HepG2 (cell line): Measurements from ENCODE around the gene LIPE. TPM values are rescaled to one million over a fixed set of nuclear protein-coding genes. Genes with fewer than 3 reads are reported as not detected.

Experiments used
- ATAC-seq: fragments of 200-7000 bp; cut with Tn5 transposase; 3 replicates; pipeline ENCODE4 v1.9.1; 2020; ENCODE audit warnings: mild to moderate bottlenecking, moderate library complexity
- BruUV-seq: library from RNA; stranded (reverse); fragments of 400-500 nt; replicated peaks from 2 replicates; lab custom pipeline; 2021; lab: Mats Ljungman, UMichigan
- CTCF ChIA-PET: fragments of 300-600 bp; formaldehyde crosslinking; extraction: SDS; loops from one replicate; lab custom pipeline; 2021; ENCODE audit warnings: low total read pairs, inconsistent platforms, low intra/inter-chr PET ratio; lab: Yijun Ruan, JAX
- POLR2A ChIA-PET: fragments of 350-600 bp; sonication (Branson Sonifier 250); formaldehyde crosslinking; loops from one replicate; lab custom pipeline; 2020; ENCODE audit warnings: antibody characterized with exemption, inconsistent platforms; lab: Yijun Ruan, JAX
- DNase-seq: peaks from one replicate; pipeline ENCODE4 v3.0.0-alpha.2; 2015; ENCODE audit warnings: low spot score
- FAIRE-seq: peaks from 3 replicates; lab custom pipeline; 2011; peaks lifted over from hg19 to GRCh38; lab: Jason Lieb, UNC
- H2AFZ ChIP-seq: one replicate; pipeline ENCODE4 v1.6.1; 2011; ENCODE audit warnings: low read length, inconsistent platforms
- H3K27ac ChIP-seq: fragments of 300-600 bp; 3 replicates; pipeline ENCODE4 v1.8.0; 2011; ENCODE audit warnings: mixed run types, mild to moderate bottlenecking, mixed read lengths, low read length, inconsistent platforms; ENCODE audit not compliant: insufficient read depth; ENCODE audit errors: extremely low read length
- H3K27me3 ChIP-seq, 2 experiments: fragments of 200-600 bp in 1 of 2; 2 replicates in 1 of 2; 3 replicates in 1 of 2; pipeline versions ENCODE4 v1.6.0 to v1.8.0; 2011; ENCODE audit warnings: low read length in 2 of 2, mild to moderate bottlenecking in 2 of 2, moderate library complexity in 2 of 2, inconsistent platforms in 1 of 2; ENCODE audit not compliant: insufficient read depth in 2 of 2, control insufficient read depth in 1 of 2
- H3K36me3 ChIP-seq, 2 experiments: fragments of 200-600 bp in 1 of 2; replicated peaks in 1 of 2; 2 replicates in 1 of 2; 3 replicates in 1 of 2; pipeline versions ENCODE4 v1.5.1 to v1.8.0; 2011; ENCODE audit warnings: low read length in 2 of 2, inconsistent platforms in 1 of 2; ENCODE audit not compliant: insufficient read depth in 2 of 2, control insufficient read depth in 1 of 2
- H3K4me1 ChIP-seq: 2 replicates; pipeline ENCODE4 v1.5.1; 2012; ENCODE audit warnings: low read length, inconsistent platforms; ENCODE audit not compliant: insufficient read depth
- H3K4me2 ChIP-seq: 2 replicates; pipeline ENCODE4 v1.6.0; 2011; ENCODE audit warnings: low read depth, low read length, inconsistent platforms
- H3K4me3 ChIP-seq, 3 experiments: fragments of 200-600 bp in 1 of 3; sonication (generic), shearing (Covaris generic) in 1 of 3; replicated peaks in 1 of 3; 2 replicates each; pipeline ENCODE4 v1.5.1; 2011 to 2016; ENCODE audit warnings: low read length in 3 of 3, inconsistent platforms in 2 of 3, low read depth in 2 of 3, mild to moderate bottlenecking in 2 of 3, control low read depth in 1 of 3, mixed read lengths in 1 of 3; ENCODE audit not compliant: insufficient read depth in 1 of 3
- H3K79me2 ChIP-seq: one replicate; pipeline ENCODE4 v1.6.1; 2011; ENCODE audit warnings: low read length, inconsistent platforms; ENCODE audit not compliant: insufficient read depth
- H3K9ac ChIP-seq: 2 replicates; pipeline ENCODE4 v1.6.0; 2011; ENCODE audit warnings: mild to moderate bottlenecking, low read depth, low read length, inconsistent platforms; ENCODE audit not compliant: insufficient read depth
- H3K9me3 ChIP-seq: 2 replicates; pipeline ENCODE4 v1.5.1; 2012; ENCODE audit warnings: mild to moderate bottlenecking, low read length
- H4K20me1 ChIP-seq: 2 replicates; pipeline ENCODE4 v1.6.0; 2011; ENCODE audit warnings: inconsistent platforms, mild to moderate bottlenecking, low read length, moderate library complexity; ENCODE audit not compliant: insufficient read depth
- CENPX ChIP-seq: sonication (generic); formaldehyde crosslinking; IDR thresholded peaks from 2 replicates; pipeline ENCODE4 v1.9.0; 2021; ENCODE audit warnings: mild to moderate bottlenecking, missing genetic modification reagents, moderate library complexity
- DRAP1 ChIP-seq: IDR thresholded peaks from 2 replicates; pipeline ENCODE4 v1.6.1; 2016; ENCODE audit warnings: missing genetic modification reagents, missing compliant biosample characterization
- HDAC1 ChIP-seq: sonication (generic); formaldehyde crosslinking; IDR thresholded peaks from 2 replicates; pipeline ENCODE4 v1.5.1; 2020; ENCODE audit warnings: mild to moderate bottlenecking, missing genetic modification reagents
- MTERF4 ChIP-seq: sonication (generic); formaldehyde crosslinking; IDR thresholded peaks from 2 replicates; pipeline ENCODE4 v1.8.0; 2023; ENCODE audit warnings: mild to moderate bottlenecking, missing genetic modification reagents
- PAXIP1 ChIP-seq: sonication (generic); formaldehyde crosslinking; conservative IDR thresholded peaks from 2 replicates; pipeline ENCODE4 v1.4.0; 2020; ENCODE audit warnings: mild to moderate bottlenecking, missing genetic modification reagents, moderate library complexity
- PCBP2 ChIP-seq: fragments of 200-400 bp; formaldehyde crosslinking; optimal IDR thresholded peaks from 2 replicates; pipeline ENCODE3; 2018; ENCODE audit warnings: low read length, low read depth; ENCODE audit not compliant: poor library complexity, severe bottlenecking
- PREB ChIP-seq: sonication (generic); formaldehyde crosslinking; IDR thresholded peaks from 2 replicates; pipeline ENCODE4 v1.4.0; 2020; ENCODE audit warnings: missing genetic modification reagents
- RBM39 ChIP-seq: fragments of 200-400 bp; formaldehyde crosslinking; IDR thresholded peaks from one replicate; pipeline ENCODE4 v1.6.1; 2018; ENCODE audit warnings: antibody characterized with exemption, mild to moderate bottlenecking, low read depth, low read length; ENCODE audit not compliant: poor library complexity, severe bottlenecking
- TFAP4 ChIP-seq: sonication (generic); IDR thresholded peaks from 2 replicates; pipeline ENCODE4 v1.6.1; 2016; ENCODE audit warnings: low read depth, borderline replicate concordance
- ZBTB8A ChIP-seq: sonication (generic); formaldehyde crosslinking; IDR thresholded peaks from 2 replicates; pipeline ENCODE4 v1.4.0; 2020; ENCODE audit warnings: mild to moderate bottlenecking, low read depth, missing genetic modification reagents, borderline replicate concordance
- ZNF101 ChIP-seq: sonication (generic); formaldehyde crosslinking; IDR thresholded peaks from 2 replicates; pipeline ENCODE4 v1.4.0; 2020; ENCODE audit warnings: mild to moderate bottlenecking, low read depth, missing genetic modification reagents, borderline replicate concordance
- ZNF414 ChIP-seq: sonication (generic); formaldehyde crosslinking; IDR thresholded peaks from 2 replicates; pipeline ENCODE4 v1.5.0; 2020; ENCODE audit warnings: missing genetic modification reagents
- ZNF460 ChIP-seq: sonication (generic); formaldehyde crosslinking; IDR thresholded peaks from 2 replicates; pipeline ENCODE4 v1.5.1; 2020; ENCODE audit warnings: missing genetic modification reagents, mild to moderate bottlenecking, borderline replicate concordance
- ZNF749 ChIP-seq: sonication (generic); formaldehyde crosslinking; IDR thresholded peaks from 2 replicates; pipeline ENCODE4 v1.8.0; 2022; ENCODE audit warnings: mild to moderate bottlenecking, missing genetic modification reagents, moderate library complexity, borderline replicate concordance
- ZSCAN21 ChIP-seq: sonication (generic); formaldehyde crosslinking; IDR thresholded peaks from 2 replicates; pipeline ENCODE4 v1.8.0; 2022; ENCODE audit warnings: mild to moderate bottlenecking, missing genetic modification reagents, moderate library complexity, borderline replicate concordance
- WGBS: methylation state at CpG from one replicate; pipeline ENCODE4 v1.1.6; 2017; ENCODE audit warnings: low lambda C conversion rate; 5-methylcytosine and 5-hydroxymethylcytosine counted together
- in situ Hi-C: cut with HindIII; loops from 2 replicates; pipeline ENCODE4 v1.10.0; 2017; ENCODE audit warnings: low pct_unique_long_range_greater_than_20kb; ENCODE audit not compliant: extremely low pct_ligation_motif_present
- intact Hi-C: fragments of 100-400 bp; cut with micrococcal nuclease; formaldehyde crosslinking; loops from one replicate; pipeline ENCODE4 v1.10.0; 2022; ENCODE audit not compliant: unreplicated experiment
- polyA plus RNA-seq, 8 experiments: library from polyadenylated mRNA; depleted of rRNA in 3 of 8; stranded (reverse) in 7 of 8; unstranded in 1 of 8; fragments of >200 nt; fragmentation: Illumina TruSeq in 4 of 8; extraction: Trizol in 4 of 8; gene quantifications; 2 replicates each; pipeline versions ENCODE4 v1.2.1 to v1.2.3, GENCODE V29; 2011 to 2016; ENCODE audit warnings: low read depth in 4 of 8, missing spikeins in 1 of 8, mixed read lengths in 1 of 8; ENCODE audit not compliant: insufficient read depth in 1 of 8
- total RNA-seq, 5 experiments: library from RNA; depleted of rRNA; stranded (reverse); fragments of >200 nt; fragmentation: Illumina TruSeq; extraction: Trizol; gene quantifications; 2 replicates each; pipeline ENCODE4 v1.2.3, GENCODE V29; 2016; ENCODE audit warnings: low read depth in 1 of 5

LIPE gene
- total and polyA plus RNA-seq, 2 of the 13 experiments (the other 11 are each of a cell fraction or from before 2014, with no cell fraction given): not detected

GRCh38 chr19:42356686-42357085 is 70.5 kb downstream of the LIPE start:
- in situ Hi-C loops (no loop called here), intact Hi-C loops (no loop called here)
- Histone ChIP-seq H3K36me3 (peaks cover 6 to 17% of the 10 kb centered on the region in 2 experiments; a peak in 4 of 5 replicates), H3K4me3 (no peak overlapping the region), H3K27me3 (no peaks in the 10 kb centered on the region), H3K9ac (no peak overlapping the region), H3K9me3 (no peaks in the 10 kb centered on the region)
- no peak for FAIRE-seq
- CTCF ChIA-PET: no interaction called here
- no TSS peak for BruUV-seq
- TF ChIP-seq CENPX (no peak), HDAC1 (CRISPR knock-in tag) (no peak), PCBP2 (no peak), TFAP4 (no peak), ZNF101 (CRISPR knock-in tag) (no peak), PREB (CRISPR knock-in tag) (no peak), ZNF414 (no peak), DRAP1 (CRISPR knock-in tag) (no peak), ZBTB8A (CRISPR knock-in tag) (no peak), ZNF460 (CRISPR knock-in tag) (no peak), PAXIP1 (CRISPR knock-in tag) (no peak), RBM39 (no peak), MTERF4 (no peak), ZNF749 (no peak), ZSCAN21 (CRISPR knock-in tag) (no peak)
- TF ChIP-seq, all 625 proteins: peak for 0
- Histone ChIP-seq H3K27ac (no peak overlapping the region), H4K20me1 (no peaks in the 10 kb centered on the region), H2AFZ (no peak overlapping the region), H3K4me1 (no peaks in the 10 kb centered on the region), H3K4me2 (no peak overlapping the region), H3K79me2 (no peaks in the 10 kb centered on the region)
- DNase-seq (no peak), ATAC-seq (no peak)
- POLR2A ChIA-PET: no interaction called here
- WGBS: 100% methylated on average over 1 of the region's 15 CpGs
